Prostate gland (tissue), 2 donors: ENCODE data around the gene EDRF1. TPM values are rescaled to one million over a fixed set of nuclear protein-coding genes. Genes with fewer than 3 reads are reported as not detected.
A peak's percentile ranks its signal among the peaks of the same experiment; 100 is the strongest.
"Not testable (repeated sequence)": the region's sequence is repeated elsewhere in the genome, so short reads cannot be mapped to it uniquely, and the experiment has no call there.

Source experiments
- DNase-seq: peaks from one replicate; pipeline ENCODE4 v3.0.0-alpha.2; 2019; ENCODE audit warnings: low spot score
- H3K27ac ChIP-seq, 2 donors: fragments of 200-600 bp; sonication (generic); 2 replicates each; pipeline ENCODE4 v1.5.1; 2017 to 2019
- H3K27me3 ChIP-seq: fragments of 200-600 bp; sonication (generic); replicated peaks from 2 replicates; pipeline ENCODE4 v1.5.1; 2019; ENCODE audit not compliant: insufficient read depth
- H3K36me3 ChIP-seq, 2 donors: fragments of 200-600 bp; sonication (generic); 1 replicate in 1 of 2; 2 replicates in 1 of 2; pipeline versions ENCODE4 v1.5.1 to v1.8.1; 2017 to 2019
- H3K4me1 ChIP-seq: fragments of 200-600 bp; sonication (generic); replicated peaks from 2 replicates; pipeline ENCODE4 v1.5.1; 2019
- H3K4me3 ChIP-seq, 2 donors: fragments of 200-600 bp; sonication (generic); 2 replicates each; pipeline ENCODE4 v1.5.1; 2017 to 2019
- H3K9me3 ChIP-seq: fragments of 200-600 bp; sonication (generic); 2 replicates; pipeline ENCODE4 v1.5.1; 2017
- POLR2A ChIP-seq: fragments of 450-650 bp; IDR thresholded peaks from one replicate; pipeline ENCODE4 v1.6.1; 2016; ENCODE audit warnings: antibody characterized with exemption, mild to moderate bottlenecking
- POLR2AphosphoS5 ChIP-seq: sonication (generic); formaldehyde crosslinking; IDR thresholded peaks from one replicate; pipeline ENCODE4 v1.6.1; 2017; ENCODE audit warnings: antibody characterized with exemption
- WGBS: methylation state at CpG from one replicate; pipeline ENCODE4 v1.1.5; 2018; 5-methylcytosine and 5-hydroxymethylcytosine counted together
- intact Hi-C: fragments of 100-400 bp; cut with DNase I; formaldehyde crosslinking; loops from one replicate; pipeline ENCODE4 v1.14.2; 2022
- total RNA-seq, 2 donors: library from RNA; depleted of rRNA; stranded (reverse); fragments of >200 nt; gene quantifications; one replicate each; pipeline ENCODE4 v1.1.0, GENCODE V29; 2016
- TF ChIP-seq, protein P1 (sequence below), 4 experiments: fragments of 200-600 bp in 2 of 4; fragments of 450-650 bp in 2 of 4; sonication (generic) in 2 of 4; IDR thresholded peaks; 1 replicate in 3 of 4; 2 replicates in 1 of 4; pipeline ENCODE4 v1.5.1; 2016 to 2019; ENCODE audit warnings: antibody characterized with exemption in 4 of 4, mild to moderate bottlenecking in 2 of 4, moderate library complexity in 2 of 4

EDRF1 gene
- total RNA-seq, 2 donors from 2014 or later, result 18.9 to 49.6 TPM

DNA sequence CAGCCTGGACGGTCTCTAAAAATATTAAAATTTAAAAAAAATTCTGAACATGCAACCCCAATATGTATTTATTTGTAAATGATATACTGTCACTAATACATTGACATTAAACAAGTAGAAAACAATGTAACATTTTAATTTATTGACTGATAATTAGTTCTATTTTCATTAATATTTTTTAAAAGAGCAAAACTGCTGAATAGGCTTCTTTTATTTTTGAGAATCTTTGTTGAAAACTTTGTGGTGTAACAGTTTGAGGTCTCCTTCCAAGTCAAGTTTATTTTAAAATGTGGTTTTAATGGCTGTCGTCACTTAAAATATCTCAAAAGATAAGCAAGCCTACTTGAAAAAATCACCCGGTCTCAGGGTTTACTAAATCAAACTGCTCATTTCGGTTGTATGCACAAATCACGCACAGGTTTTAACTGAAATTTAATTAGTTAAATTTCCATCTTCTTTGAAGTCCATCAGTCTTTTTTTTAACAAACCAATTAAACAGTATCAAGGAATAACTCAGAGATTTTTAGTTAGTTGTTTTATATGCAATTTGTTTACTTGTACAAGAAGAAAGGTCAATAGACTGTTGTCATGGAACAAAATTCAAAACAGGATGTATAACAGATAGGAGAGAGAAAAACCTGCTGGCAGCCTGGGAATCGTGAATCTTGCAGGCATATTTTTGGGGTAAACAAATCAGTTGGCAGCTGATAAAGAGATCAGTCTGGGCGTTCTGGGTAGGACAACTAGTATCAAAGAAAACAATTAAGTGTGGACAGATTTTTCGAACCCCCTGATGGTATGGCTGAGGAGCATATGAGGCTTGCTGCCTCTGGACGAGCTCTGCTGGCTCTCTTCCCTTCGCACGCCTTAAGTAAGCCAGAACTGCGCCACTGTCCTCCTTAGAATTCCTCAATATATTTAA lies 9.7 kb upstream of the EDRF1 start:
- Histone ChIP-seq H3K9me3 (no peaks in the 10 kb centered on the region), H3K4me3 (no peak overlapping the region), H3K27ac (peak overlapping the region in 1 of 2 donors; percentile 34), H3K36me3 (no peaks in the 10 kb centered on the region), H3K27me3 (no peaks in the 10 kb centered on the region), H3K4me1 (no peaks in the 10 kb centered on the region)
- intact Hi-C loops, result no loop called here
- DNase-seq, result no peak
- WGBS, result 45% methylated on average over 12 of the region's 12 CpGs
- TF ChIP-seq POLR2AphosphoS5, result no peak

DNA sequence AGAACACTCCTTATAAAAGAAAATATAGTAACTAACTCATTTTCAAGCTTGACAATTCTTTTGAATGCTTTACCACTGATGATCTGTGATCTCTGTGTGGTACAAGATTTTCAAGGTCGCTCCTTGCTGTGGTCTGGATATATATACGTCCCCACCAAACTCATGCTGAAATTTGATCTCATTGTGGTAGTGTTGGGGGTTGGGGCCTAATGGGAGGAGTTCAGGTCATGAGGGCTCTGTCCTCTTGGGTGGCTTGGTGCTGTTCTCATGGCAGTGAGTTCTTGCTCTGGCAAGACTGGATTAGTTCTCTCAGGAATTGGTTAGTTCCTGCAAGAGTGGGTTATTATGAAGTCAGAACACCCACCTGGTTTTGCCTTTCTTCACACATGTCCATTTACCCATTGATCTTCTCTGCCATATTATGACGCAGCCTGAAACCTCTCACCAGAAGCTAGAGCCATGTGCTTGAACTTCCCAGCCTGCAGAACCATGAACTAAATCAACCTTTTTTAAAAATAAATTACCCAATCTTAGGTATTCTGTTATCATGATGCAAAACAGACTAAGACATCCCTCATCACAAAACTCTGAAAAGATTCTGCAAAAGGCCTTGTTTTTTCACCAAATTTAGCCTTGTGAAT lies 8.3 kb upstream of the EDRF1 start:
- Histone ChIP-seq H3K27ac (no peak overlapping the region), H3K27me3 (no peaks in the 10 kb centered on the region), H3K36me3 (no peaks in the 10 kb centered on the region), H3K4me3 (no peak overlapping the region), H3K9me3 (no peaks in the 10 kb centered on the region), H3K4me1 (no peaks in the 10 kb centered on the region)
- no peak for DNase-seq
- TF ChIP-seq POLR2AphosphoS5 (no peak), POLR2A (no peak)
- TF ChIP-seq, protein P1, sequence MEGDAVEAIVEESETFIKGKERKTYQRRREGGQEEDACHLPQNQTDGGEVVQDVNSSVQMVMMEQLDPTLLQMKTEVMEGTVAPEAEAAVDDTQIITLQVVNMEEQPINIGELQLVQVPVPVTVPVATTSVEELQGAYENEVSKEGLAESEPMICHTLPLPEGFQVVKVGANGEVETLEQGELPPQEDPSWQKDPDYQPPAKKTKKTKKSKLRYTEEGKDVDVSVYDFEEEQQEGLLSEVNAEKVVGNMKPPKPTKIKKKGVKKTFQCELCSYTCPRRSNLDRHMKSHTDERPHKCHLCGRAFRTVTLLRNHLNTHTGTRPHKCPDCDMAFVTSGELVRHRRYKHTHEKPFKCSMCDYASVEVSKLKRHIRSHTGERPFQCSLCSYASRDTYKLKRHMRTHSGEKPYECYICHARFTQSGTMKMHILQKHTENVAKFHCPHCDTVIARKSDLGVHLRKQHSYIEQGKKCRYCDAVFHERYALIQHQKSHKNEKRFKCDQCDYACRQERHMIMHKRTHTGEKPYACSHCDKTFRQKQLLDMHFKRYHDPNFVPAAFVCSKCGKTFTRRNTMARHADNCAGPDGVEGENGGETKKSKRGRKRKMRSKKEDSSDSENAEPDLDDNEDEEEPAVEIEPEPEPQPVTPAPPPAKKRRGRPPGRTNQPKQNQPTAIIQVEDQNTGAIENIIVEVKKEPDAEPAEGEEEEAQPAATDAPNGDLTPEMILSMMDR (IDR thresholded peaks at IDR 0.05), result no peak
- intact Hi-C loops, result no loop called here
- 91% methylated on average over 3 of the region's 3 CpGs for WGBS

DNA sequence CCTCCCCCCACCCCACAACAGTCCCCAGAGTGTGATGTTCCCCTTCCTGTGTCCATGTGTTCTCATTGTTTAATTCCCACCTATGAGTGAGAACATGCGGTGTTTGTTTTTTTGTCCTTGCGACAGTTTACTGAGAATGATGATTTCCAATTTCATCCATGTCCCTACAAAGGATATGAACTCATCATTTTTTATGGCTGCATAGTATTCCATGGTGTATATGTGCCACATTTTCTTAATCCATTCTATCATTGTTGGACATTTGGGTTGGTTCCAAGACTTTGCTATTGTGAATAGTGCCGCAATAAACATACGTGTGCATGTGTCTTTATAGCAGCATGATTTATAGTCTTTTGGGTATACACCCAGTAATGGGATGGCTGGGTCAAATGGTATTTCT lies 4.8 kb upstream of the EDRF1 start:
- intact Hi-C loops, H3K27ac ChIP-seq, H3K27me3 ChIP-seq, DNase-seq, H3K4me1 ChIP-seq, H3K36me3 ChIP-seq, H3K9me3 ChIP-seq, H3K4me3 ChIP-seq: not testable (repeated sequence)
- WGBS, result 95% methylated on average over 4 of the region's 4 CpGs

DNA sequence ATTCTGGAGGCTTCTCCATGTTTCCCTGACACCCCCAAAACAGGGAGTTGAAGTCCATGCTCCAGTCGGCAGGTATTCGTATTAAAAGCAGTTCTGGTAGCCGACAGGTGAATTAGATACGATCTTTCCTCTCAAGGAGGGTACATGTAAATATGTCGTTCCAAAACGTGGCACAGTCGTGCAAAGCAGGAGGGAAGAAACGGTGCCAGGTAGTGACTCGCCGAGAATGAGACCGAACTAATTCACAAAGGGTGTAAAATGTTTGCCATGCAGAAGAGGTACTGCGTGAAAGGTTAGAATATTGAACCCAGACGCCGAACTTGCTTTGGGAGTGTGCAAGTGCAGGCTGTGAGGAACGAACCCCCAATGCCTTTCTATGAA lies 483 bp downstream of the EDRF1 start:
- Histone ChIP-seq H3K27me3 (no peaks in the 10 kb centered on the region), H3K27ac (peak overlapping the region; percentile 90 to 91), H3K4me3 (peak overlapping the region; percentile 76 to 86), H3K36me3 (no peaks in the 10 kb centered on the region), H3K4me1 (no peaks in the 10 kb centered on the region), H3K9me3 (no peaks in the 10 kb centered on the region)
- DNase-seq, result no peak
- TF ChIP-seq POLR2A, result no peak
- TF ChIP-seq, protein P1 (IDR thresholded peaks at IDR 0.05), result no peak
- TF ChIP-seq POLR2AphosphoS5, result no peak
- WGBS, result under 1% methylated on average over 15 of the region's 15 CpGs
- intact Hi-C loops, result no loop called here

DNA sequence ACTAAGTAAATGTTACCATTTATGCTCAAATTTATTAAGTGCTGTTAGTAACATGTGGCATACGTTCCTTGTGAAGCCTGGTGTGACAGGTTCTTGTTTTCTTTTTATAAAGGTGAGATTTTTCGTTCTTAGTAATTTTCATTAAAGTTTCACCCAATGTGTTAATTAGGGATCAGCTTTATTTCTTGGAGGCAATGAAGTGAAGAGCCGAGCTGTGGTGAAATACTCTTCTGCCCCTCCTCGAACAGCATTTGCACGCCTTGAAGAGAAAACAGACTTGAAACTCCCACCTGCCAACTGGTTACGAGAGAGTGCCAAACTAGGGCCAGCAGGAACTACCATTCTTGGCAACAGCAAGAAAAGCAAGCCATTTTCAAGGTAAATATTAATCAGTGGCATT lies 1.5 kb downstream of the EDRF1 start:
- WGBS, result 75% methylated on average over 6 of the region's 6 CpGs
- DNase-seq, result no peak
- TF ChIP-seq POLR2A, result no peak
- TF ChIP-seq, protein P1 (IDR thresholded peaks at IDR 0.05), result no peak
- TF ChIP-seq POLR2AphosphoS5, result no peak
- no peaks in the 10 kb centered on the region for H3K9me3 ChIP-seq
- no peaks in the 10 kb centered on the region for H3K27me3 ChIP-seq
- intact Hi-C loops, result no loop called here
- no peak overlapping the region for H3K27ac ChIP-seq
- H3K4me3 ChIP-seq, result no peak overlapping the region
- no peaks in the 10 kb centered on the region for H3K36me3 ChIP-seq
- H3K4me1 ChIP-seq, result no peaks in the 10 kb centered on the region
